Astrocyte of the hippocampus (primary cell): ENCODE measurements around the gene CTNNBL1.

Experiments
- DNase-seq: peaks from one replicate; pipeline ENCODE4 v3.0.0; 2011; ENCODE audit warnings: low read depth, low spot score

CTNNBL1 gene

DNA sequence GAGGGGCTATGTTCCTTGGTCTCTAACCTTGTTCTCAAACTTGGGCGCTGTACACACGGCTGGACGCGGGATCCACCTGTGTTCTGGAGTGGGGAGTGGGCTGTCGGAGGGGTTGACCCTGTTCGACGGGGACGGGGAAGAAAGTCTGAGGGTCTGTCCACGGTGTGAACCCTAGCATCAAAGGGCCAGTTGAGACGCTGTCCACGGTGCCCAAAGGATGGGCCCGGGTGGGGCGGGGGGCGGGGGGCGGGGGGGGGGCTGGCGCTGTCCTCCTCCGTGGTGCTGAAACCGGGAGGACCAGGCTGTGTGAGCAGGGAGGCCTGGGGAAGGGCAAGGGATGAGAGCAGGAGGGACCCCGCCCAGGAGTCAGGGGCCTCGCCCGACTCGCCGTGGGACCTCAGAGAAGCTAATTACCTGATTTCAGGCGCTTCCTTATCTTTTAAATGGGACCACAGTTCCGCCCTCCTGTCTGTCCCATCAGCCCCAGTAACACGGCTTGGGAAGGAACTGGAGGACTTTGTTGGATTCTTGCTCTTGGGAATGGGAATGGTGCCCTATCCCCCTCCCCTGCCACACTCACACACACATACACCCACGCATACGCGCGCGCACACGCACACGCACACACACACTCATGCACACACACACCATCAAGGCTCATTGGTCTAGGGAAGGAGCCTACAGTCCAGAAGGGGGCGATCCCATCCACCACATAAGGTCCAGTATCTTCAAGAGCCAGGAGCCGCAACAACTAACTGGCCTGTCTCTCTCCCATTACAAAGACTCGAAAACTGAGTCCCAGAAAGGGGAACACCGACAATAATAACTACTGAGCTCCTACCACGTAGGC is 208.0 kb downstream of the CTNNBL1 start:
- DNase-seq, result peak; percentile 77

DNA sequence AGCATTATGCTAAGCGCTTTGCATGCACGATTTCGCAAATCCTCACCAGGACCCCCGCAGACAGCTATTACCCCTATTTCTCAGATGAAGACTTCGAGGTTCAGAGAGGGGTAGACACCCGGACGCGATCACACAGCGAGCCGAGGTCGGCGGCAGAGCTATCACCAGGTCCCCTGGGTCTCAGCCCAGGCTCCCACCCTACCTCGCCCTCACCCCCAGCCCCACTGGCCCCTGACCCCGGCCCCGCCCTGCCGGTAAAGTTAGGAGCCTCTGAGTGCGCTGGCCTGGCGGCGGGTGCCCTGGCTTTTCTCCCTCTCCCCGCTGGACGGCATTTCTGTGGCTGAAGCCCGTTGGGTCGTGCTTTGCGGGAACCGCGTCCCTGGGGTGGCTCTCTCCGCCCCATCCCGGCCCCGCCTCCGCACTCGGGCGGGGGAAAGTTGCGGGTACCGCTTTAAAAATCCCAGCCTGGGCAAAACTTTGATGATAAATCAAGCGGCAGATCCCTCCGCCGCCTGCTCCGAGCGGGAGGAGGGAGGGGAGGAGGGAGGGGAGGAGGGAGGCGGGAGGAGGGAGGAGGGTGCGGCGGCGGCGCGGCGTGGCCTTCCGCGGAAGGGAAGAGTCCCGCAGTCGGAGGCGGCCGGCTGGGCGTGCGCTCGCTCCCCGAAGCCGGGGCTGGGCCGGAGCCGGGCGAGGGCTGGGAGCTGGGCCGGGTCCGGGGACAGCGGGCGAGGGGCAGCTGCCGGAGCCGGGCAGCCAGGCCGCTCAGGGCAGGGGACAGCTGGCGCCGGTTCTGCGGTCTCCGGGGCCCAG is 208.9 kb downstream of the CTNNBL1 start, which contains the start of gene VSTM2L:
Gene VSTM2L, plus strand, starts transcription at position 624 of the 810 bp plus-strand sequence. CDS start 224 bp downstream, outside the sequence.
- DNase-seq, result peak; percentile 83

DNA sequence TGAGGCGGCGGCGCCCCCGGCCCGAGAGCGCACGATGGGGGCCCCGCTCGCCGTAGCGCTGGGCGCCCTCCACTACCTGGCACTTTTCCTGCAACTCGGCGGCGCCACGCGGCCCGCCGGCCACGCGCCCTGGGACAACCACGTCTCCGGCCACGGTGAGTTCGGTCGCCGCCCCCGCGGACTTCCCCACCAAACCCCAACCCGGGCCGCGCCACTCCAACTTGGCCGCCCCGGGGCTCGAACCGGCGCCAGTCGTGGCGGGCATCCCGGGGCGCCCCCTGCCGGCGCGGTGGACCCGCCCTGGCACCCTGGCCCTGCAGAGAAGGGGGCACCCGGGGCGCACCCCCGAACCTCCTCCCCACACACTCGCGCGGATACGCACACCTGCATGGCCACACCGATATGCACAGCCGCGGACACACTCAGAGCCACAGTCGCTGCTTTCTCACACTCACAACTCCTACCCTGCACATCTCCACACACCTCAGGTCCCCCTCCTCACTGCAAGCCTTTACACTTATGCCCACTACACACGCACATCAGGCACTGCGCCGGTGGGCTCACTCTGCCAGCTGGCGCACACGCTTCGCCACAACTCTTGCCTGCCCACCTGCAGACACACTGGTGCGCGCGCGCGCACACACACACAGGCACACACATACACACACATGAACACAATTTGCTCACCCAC is 209.6 kb downstream of the CTNNBL1 start:
- no peak for DNase-seq

DNA sequence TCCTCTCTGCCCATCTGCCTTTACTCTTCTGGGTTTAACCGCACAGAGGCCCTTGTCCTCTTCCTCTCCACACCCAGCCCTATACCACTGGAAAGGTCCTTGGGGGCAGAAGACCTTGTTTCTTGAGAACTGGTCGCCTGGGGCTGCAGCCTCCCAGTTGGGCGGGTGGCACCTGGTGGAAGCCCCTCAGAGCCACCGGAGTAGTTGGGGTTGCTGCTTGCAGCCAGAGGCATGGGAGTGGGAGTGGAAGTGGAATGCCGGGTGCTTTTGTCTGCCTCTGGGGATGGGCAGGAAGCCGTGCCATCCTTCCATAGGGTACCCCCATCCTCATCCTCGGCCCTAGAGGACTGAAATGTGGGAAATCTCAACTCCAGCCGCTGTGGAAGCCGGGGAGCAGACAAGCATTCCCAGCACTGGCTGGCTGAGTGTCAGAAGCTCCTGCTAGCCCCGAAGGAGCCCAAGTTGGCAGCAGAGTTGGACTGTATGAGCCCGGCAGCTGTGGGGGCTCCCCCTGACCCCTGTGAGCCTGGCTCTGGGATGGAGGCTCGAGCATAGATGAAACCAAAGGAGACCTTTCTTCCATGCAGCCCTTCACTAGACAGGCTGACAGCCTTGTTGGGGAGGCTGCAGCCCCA is 210.3 kb downstream of the CTNNBL1 start:
- DNase-seq, result no peak

DNA sequence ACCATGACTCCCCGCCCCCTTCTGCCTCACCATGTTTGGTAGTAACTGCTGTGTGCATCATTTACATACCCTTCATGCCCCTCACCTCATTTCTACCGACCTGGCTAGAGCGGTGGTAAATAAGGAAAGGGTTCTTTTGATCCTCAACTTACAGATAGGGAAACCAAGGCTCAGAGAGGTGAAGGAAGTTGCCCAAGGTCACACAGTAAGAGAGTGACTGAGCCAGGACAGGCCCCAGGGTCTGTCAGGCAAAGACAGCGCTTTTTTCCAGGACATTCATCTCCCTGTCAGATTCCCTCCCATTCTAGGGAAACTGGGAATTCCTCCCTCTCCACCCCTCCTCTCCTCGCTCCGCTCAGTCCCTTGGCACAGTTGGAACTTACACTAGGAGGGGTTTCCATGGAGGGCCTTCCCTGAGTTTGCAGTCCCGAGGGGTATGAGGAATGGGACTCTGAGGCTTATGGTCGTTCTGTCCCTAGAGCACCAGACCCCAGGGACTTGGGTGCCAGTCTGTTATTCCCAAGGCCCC is 211.1 kb downstream of the CTNNBL1 start:
- DNase-seq, result no peak

DNA sequence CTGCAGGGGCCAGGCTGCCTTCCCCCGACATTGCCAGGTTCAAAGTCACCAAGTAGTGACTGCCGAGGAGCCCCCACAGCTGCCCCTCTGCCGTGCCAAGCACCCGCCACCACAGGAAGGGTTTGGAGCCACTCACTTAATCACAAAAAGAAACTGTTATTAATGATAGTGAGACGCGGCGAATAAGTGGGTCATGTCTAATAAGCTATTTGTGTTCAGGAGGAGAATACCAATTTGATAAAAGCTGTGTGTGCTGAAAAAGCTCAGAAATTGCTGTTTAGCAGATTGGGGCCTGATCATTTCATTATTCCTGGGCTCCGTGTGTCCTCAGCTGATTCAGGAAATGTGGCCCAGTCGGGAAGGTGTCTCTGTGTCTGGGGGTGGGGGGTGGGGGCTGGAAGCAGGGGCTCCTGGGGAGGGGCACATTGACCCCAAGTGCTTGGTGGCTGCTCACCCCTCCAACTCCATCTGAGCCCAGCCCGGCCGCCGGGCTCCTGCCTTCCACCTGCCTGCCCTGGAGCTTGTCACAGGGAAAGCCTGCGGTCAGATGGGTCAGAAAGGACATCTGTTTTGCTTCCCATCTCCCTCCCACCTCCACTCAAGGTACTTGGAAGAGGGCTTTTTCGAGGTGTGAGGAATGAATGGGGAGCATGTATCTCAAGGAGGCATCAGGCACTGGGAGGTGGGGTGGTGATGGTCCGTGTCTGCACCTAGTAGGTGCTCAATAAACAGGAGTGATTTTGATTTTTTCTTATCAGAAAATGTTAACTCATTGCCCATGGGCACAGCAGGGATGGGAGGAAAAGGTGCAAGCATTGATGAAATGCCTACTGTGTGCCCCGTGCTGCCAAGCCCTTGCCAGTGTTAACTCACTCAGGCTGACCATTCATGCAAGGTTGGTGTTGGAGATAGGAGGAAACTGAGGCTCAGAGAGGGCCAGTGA is 212.1 kb downstream of the CTNNBL1 start:
- DNase-seq, result no peak

DNA sequence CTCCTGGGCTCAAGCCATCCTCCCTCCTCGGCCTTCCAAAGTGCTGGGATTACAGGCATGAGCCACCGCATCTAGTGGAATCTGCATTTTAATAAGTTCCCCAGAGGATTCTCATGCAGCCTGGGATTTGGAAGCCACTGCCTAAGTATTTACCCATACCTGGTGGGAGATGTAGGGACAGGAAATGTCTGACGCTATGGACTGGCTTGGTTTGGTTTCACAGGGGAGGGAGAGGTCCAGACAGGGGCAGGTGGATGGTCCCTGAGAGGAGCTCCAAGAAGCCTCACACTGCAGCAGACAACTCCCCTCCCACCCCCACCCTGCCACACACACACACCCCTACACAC is 213.5 kb downstream of the CTNNBL1 start:
- no peak for DNase-seq

DNA sequence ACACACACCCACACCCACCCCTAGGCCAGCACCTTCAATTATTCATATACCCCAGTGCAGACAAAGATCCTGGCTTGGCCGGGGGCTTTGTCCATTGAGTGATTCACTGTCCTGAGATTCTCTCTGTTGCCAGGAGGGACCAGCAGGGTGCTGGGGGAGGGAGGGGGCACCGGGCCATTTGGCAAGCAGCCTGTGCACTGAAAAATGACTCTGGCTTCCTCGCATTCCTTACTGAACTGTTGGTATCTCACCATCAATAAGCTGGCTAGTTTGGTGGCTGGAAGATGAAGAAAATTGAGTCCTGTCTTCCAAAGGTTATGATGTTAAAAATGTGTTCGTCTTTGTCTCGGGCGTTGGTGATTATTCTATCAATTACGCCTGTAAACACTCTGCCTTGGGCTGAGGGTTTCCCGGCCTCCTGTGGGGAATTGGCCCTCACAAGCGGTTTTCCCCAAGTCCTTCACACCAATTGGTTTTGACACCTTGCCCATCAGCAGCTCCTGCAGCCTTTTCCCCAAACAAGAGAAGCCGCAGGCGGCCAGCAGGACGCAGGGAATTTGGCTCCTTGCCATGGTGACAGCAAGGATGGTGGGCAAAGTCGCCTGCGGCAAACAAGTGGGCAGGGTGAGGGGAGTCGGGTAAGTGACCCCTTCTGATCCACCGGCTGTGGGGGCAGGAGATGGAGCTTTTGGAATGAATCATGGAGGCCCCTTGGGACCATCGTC is 214.0 kb downstream of the CTNNBL1 start:
- peak; percentile 97 for DNase-seq

DNA sequence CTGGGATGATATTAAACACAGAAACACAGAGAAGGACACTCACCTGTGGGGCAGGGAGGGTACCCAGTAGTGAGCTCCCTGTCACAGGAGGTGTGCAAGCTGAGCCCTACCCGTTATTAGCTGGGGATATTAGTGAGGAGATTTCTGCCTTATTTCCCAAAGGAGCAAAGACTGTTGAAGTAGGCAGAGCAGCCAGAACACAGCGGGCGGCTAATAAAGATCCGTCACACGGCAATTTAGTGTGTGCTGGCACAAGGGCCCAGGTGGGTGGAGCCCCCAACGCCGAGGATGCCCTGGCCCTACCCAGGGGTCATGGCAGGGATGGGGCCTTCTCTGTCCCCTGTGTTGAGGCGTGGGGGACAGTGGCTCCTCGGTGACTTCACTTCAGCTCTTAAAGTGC is 217.4 kb downstream of the CTNNBL1 start:
- no peak for DNase-seq

DNA sequence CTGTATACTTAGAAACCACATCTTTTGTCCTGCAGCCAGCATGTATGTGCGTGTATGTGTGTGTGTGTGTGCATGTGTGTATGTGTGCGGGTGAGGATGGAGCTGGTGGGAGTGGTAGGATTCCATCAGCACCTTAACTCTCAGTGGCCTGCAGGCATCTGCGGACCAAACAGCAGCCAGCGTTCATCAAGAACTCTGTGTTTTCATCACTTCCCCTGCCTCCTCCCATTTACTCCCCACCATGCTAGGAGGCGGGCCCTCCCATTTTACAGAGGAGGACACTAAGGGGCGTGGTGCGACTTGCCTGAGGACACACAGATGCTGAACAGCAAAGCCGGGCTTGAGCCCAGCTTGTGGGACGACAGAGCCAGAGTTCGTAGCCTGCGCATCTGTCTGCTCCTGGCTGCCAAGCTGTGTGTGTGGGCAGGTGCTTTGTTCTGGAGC is 218.0 kb downstream of the CTNNBL1 start:
- DNase-seq, result peak; percentile 40

DNA sequence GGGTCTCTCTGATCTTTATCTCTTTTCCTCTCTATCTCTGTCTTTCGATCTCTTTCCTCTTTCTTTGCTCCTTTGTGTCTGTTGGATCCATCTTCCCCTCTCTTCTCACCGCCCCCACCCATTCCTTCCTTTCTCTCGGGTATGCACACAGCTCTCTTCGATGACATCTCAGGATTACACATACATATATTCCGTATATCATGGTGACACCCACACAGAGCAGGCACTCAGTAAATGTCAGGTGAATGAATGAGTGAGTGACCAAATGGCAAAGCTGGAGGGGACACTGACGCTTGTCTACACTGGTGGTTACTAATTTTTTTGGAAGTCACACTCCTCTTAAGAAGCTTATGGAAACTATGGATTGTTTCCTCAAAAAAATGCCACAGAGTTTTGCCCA is 219.0 kb downstream of the CTNNBL1 start:
- no peak for DNase-seq

DNA sequence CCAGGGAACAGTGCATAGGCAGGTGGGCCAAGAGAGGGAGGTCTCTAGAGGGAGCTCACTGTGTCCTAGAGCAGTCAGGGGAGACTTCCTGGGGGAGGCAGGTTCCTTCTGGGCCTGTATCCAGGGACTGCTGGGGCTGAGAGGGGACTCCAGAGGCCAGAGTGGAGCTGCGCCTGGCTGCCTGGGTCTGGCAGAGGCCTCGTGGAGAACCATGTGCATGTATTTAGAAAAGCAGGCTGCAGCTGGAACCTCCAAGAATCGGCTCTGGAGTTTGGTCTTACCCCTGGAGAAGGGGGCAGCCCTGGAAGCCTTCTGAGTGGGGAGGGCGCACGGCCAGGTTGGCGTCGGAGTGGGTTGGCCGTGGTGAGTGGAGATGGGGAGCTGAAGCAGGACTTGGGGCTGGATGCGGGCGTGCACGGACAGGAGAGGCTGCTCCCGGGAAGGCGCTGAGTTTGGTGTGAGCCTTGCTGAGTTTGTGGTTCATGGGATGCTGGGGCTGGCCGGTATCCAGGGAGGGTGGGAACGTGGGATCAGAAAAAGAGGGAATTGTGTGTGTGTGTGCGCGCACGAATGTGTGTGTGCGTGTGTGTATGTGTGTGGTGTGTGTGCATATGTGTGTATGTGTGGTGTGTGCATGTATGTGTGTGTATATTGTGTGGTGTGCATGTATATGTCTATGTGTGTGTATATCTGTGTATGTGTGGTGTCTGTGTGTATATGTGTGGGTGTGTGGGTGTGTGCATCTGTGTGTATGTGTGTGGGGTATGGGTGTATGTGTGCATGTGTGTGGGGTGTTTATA is 219.9 kb downstream of the CTNNBL1 start:
- peak; percentile 37 for DNase-seq

DNA sequence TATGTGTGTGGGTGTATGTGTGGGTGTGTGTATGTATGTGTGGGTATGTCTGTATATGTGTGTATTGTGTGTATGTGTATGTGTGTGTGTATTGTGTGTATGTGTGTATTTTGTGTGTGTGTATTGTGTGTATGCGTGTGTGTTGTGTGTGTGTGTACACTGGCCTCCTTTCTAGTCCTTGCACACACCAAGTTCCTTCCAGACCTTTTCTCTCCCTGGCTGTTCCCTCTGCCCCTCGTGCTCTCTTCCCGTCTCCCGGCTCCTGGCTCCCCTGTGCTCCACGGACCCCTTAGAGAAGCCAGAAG is 220.5 kb downstream of the CTNNBL1 start:
- no peak for DNase-seq

DNA sequence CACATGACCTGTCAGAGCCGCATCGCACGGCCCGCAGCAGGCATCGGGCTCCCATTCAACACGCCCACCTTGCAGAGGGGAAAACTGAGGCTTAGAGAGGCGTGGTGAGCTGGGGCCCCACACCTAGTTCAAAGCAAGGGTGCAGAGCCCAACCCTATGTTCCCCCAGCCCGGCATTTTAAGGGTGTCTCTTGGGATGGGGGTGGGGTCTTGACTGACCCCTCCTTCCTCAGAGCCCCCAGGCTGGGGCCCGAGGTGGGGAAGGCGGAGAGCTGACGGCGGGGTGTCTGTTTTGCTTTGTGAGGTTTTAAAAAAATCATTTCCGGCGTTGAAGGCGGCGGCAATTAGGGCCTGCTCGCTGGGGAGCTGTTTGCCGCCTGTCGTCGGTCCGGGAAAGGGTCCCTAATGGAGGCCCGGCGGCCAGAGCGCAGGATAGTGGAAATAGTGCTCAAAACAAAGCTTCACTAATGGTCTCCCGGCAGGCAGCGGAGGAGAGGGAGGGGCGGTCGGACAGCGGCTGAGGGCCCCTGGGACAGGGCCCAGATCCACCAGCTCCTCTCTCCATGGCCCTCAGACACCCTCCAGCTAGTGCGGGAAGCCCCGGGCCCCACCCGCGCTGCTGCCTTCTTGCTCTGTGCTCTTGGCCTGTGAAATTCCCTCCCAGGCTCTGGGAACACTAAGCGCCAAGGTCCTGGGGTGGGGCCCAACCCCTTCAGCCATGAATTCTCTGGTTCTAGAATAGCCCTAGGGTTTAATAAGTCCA is 221.0 kb downstream of the CTNNBL1 start:
- DNase-seq, result peak; percentile 61

DNA sequence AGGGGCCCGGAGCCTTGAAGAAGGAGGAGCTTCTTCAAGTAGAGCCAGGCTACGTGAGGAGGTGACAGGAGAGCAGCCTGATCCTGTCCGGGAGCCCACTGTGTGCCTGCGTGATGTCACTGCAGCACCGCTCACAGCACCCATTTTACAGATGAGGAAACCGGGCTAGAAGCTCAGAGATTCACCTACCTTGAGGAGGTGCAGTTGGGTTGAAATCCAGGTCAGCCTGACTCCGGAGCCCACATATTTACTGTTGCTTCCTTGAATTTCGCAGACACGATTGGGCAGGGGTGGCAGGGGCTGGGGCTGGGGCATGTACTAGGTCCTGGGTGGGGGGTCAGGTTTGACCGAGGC is 221.6 kb downstream of the CTNNBL1 start:
- no peak for DNase-seq

DNA sequence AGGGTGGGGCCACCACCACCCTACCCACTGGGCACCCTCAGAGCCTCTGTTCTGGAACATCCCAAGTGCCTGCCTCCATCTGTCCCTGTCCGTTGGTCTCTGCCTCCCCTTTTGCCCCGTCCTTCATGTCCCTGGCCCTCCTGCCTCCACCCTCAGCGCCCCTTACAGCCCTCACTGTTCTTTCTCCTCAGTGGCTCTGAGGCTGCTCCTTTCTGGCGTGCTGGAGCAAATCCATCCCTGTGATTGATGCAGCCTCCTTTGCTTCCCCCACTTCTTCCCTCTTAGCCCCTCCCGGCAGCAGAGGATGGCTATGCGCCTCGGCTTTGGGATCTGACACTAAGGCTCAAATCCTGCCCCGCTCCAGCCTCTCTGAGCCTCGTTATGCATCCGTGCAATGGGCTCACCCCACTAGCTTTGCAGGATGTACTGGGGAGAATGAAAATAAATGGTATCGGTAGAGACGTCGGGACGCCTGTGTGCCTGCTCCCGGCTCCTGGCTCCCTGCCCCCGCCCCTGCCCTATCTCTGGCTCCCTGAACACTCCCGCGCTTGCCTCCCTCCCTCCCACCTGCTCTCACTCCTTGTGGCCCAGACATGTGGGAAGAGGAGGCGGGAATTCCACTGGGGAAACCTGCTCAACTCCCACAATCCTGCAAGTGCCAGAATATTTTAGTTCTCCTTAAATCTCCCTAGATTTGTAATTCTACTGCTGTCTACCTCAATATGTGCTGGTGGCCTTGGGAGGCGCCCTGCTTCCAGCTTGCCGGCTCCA is 222.2 kb downstream of the CTNNBL1 start:
- DNase-seq, result peak; percentile 21

DNA sequence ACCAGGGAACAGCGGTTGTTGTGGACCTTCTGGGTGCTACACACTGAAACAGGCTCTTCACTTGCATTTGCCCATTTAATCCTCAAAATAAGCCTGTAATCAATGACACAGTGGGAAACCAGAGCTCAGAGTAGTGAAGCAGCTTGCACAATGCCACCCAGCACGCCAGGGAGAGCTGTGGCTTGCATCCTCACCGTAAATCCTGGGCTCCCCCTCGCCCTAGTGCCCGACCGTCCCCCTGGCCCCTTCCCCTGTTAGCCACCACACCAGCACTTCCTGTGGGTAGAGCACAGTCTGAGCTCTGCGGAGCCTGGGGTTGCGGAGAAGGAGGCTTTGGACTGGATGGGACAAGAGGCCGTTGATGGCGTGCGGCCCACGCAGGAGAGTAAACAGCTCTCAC is 223.6 kb downstream of the CTNNBL1 start:
- no peak for DNase-seq

DNA sequence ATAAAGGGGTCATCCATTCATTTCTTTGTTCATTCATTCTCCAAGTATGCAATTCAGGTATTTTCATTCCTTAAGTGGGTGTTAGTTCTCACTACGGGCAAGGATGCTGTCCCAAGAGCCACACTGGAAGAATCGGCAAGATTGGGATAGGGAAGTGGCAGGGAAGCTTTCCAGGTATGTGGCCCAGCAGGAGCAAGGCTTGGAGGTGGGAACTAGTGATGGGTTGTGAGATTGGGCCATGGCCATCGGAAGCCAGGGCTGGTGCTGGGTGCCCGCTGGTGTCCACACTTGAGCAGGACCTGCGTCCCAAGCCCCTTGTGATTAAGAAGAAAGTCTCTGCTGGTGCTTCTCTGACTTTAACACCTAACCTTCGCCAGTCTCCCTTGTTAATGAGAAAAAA is 224.2 kb downstream of the CTNNBL1 start:
- no peak for DNase-seq
